Measurements from ENCODE around the gene ARHGEF17.

ARHGEF17 gene

GRCh38 chr11:73345481-73346160, 37.5 kb downstream of the ARHGEF17 start:
- no peaks in the 10 kb centered on the region for H4K20me1 ChIP-seq (ENCODE audit: insufficient read depth, low read length)
- no peaks in the 10 kb centered on the region for H3K27me3 ChIP-seq (replicated peaks; ENCODE audit: insufficient read depth, low read length)
- no peaks in the 10 kb centered on the region for H3K36me3 ChIP-seq (replicated peaks; ENCODE audit: insufficient read depth, low read length)
- DNase-seq: no peak
- no peak overlapping the region for H3K27ac ChIP-seq (ENCODE audit: low read length)
- no peak overlapping the region for H3K4me3 ChIP-seq (ENCODE audit: low read length)
- H3K4me1 ChIP-seq (ENCODE audit: low read length): peaks cover under 1% of the 10 kb centered on the region; the same call in 1 of the 2 replicates
- no peaks in the 10 kb centered on the region for H3K9me3 ChIP-seq (replicated peaks; ENCODE audit: insufficient read depth, low read length)
- H3K9ac ChIP-seq (ENCODE audit: low read length): no peak overlapping the region
- TF ChIP-seq CTCF (IDR thresholded peaks at IDR 0.05; ENCODE audit: low read length) (no peak), EZH2phosphoT487 (IDR thresholded peaks at IDR 0.05; ENCODE audit: low read length) (no peak), EZH2 (optimal IDR thresholded peaks at IDR 0.05; ENCODE audit: low read depth, low read length) (no peak)
- H2AFZ ChIP-seq (ENCODE audit: low read length): no peak overlapping the region
- no peaks in the 10 kb centered on the region for H3K79me2 ChIP-seq (ENCODE audit: low read length)
- H3K4me2 ChIP-seq (ENCODE audit: low read depth, low read length): no peak overlapping the region
- H3F3A ChIP-seq (ENCODE audit: insufficient read depth, low read length): no peaks in the 10 kb centered on the region
- no peaks in the 10 kb centered on the region for H3K9me2 ChIP-seq (replicated peaks; ENCODE audit: insufficient read depth, low read length)

GRCh38 chr11:73346186-73346935, 38.3 kb downstream of the ARHGEF17 start:
- Histone ChIP-seq H3K9me2 (replicated peaks; ENCODE audit: insufficient read depth, low read length) (no peaks in the 10 kb centered on the region), H4K20me1 (ENCODE audit: insufficient read depth, low read length) (no peaks in the 10 kb centered on the region), H3K27me3 (replicated peaks; ENCODE audit: insufficient read depth, low read length) (no peaks in the 10 kb centered on the region), H3K27ac (ENCODE audit: low read length) (no peak overlapping the region), H2AFZ (ENCODE audit: low read length) (no peak overlapping the region), H3K36me3 (replicated peaks; ENCODE audit: insufficient read depth, low read length) (no peaks in the 10 kb centered on the region), H3F3A (ENCODE audit: insufficient read depth, low read length) (no peaks in the 10 kb centered on the region), H3K9me3 (replicated peaks; ENCODE audit: insufficient read depth, low read length) (no peaks in the 10 kb centered on the region), H3K79me2 (ENCODE audit: low read length) (no peaks in the 10 kb centered on the region), H3K4me2 (ENCODE audit: low read depth, low read length) (no peak overlapping the region), H3K4me3 (ENCODE audit: low read length) (no peak overlapping the region), H3K9ac (ENCODE audit: low read length) (no peak overlapping the region), H3K4me1 (ENCODE audit: low read length) (peaks cover 3% of the 10 kb centered on the region; the same call in 1 of the 2 replicates)
- DNase-seq: no peak
- TF ChIP-seq CTCF (IDR thresholded peaks at IDR 0.05; ENCODE audit: low read length) (no peak), EZH2phosphoT487 (IDR thresholded peaks at IDR 0.05; ENCODE audit: low read length) (no peak), EZH2 (optimal IDR thresholded peaks at IDR 0.05; ENCODE audit: low read depth, low read length) (no peak)

- Histone ChIP-seq H3K4me3 (ENCODE audit: low read length) (no peak overlapping the region), H3K27me3 (replicated peaks; ENCODE audit: insufficient read depth, low read length) (no peaks in the 10 kb centered on the region), H3K9me2 (replicated peaks; ENCODE audit: insufficient read depth, low read length) (no peaks in the 10 kb centered on the region), H3K4me2 (ENCODE audit: low read depth, low read length) (no peak overlapping the region), H3K9ac (ENCODE audit: low read length) (no peak overlapping the region), H4K20me1 (ENCODE audit: insufficient read depth, low read length) (no peaks in the 10 kb centered on the region), H3K79me2 (ENCODE audit: low read length) (no peaks in the 10 kb centered on the region), H3K4me1 (ENCODE audit: low read length) (peaks cover 3% of the 10 kb centered on the region; the same call in 1 of the 2 replicates), H3K27ac (ENCODE audit: low read length) (no peak overlapping the region), H2AFZ (ENCODE audit: low read length) (no peak overlapping the region), H3K36me3 (replicated peaks; ENCODE audit: insufficient read depth, low read length) (no peaks in the 10 kb centered on the region), H3K9me3 (replicated peaks; ENCODE audit: insufficient read depth, low read length) (no peaks in the 10 kb centered on the region), H3F3A (ENCODE audit: insufficient read depth, low read length) (no peaks in the 10 kb centered on the region)
- no peak for DNase-seq
- TF ChIP-seq EZH2phosphoT487 (IDR thresholded peaks at IDR 0.05; ENCODE audit: low read length): no peak
- no peak for TF ChIP-seq EZH2 (optimal IDR thresholded peaks at IDR 0.05; ENCODE audit: low read depth, low read length)
- no peak for TF ChIP-seq CTCF (IDR thresholded peaks at IDR 0.05; ENCODE audit: low read length)
These were observed 39.0 kb downstream of the ARHGEF17 start for GRCh38 chr11:73347067-73347466.

Measured in MM.1S (cell line).